DOHH2 (cell line): ENCODE measurements around the gene LAMB2.

Experiments used
- EZH2phosphoT487 ChIP-seq: fragments of 200-600 bp; sonication (generic); IDR thresholded peaks from 2 replicates; pipeline ENCODE4 v1.6.1; 2017; ENCODE audit warnings: borderline replicate concordance, mild to moderate bottlenecking, antibody characterized with exemption, low read length, moderate library complexity, mixed read lengths
- TF ChIP-seq, protein P1 (sequence below): fragments of 200-600 bp; sonication (generic); IDR thresholded peaks from one replicate; pipeline ENCODE4 v1.5.1; 2014; ENCODE audit warnings: antibody characterized with exemption, mild to moderate bottlenecking, low read depth, low read length; ENCODE audit not compliant: poor library complexity, severe bottlenecking

DNA sequence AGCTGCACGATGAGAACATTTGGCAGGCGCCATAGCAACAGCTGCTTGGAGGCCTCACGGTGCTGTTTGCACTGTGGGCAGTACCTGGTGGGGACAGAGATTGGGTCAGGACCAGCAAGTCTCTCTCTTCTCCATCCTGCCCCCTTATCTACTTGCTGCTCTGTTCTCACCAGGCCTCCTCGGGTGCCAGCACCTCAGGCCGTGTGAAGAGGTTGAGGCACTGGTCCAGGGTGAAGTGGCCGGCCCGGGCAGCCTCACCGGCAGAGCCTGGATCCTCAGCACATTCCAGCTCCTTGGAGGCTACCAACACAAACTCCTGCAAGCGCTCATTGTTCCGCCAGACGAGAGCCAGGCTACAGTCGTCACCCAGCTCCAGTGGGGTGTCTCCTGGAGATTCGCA, 22.1 kb downstream of the LAMB2 start:
- no peak for TF ChIP-seq EZH2phosphoT487
- TF ChIP-seq, protein P1, sequence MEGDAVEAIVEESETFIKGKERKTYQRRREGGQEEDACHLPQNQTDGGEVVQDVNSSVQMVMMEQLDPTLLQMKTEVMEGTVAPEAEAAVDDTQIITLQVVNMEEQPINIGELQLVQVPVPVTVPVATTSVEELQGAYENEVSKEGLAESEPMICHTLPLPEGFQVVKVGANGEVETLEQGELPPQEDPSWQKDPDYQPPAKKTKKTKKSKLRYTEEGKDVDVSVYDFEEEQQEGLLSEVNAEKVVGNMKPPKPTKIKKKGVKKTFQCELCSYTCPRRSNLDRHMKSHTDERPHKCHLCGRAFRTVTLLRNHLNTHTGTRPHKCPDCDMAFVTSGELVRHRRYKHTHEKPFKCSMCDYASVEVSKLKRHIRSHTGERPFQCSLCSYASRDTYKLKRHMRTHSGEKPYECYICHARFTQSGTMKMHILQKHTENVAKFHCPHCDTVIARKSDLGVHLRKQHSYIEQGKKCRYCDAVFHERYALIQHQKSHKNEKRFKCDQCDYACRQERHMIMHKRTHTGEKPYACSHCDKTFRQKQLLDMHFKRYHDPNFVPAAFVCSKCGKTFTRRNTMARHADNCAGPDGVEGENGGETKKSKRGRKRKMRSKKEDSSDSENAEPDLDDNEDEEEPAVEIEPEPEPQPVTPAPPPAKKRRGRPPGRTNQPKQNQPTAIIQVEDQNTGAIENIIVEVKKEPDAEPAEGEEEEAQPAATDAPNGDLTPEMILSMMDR, result no peak
